HepG2 (cell line): ENCODE data around the gene KCNB1. TPM values are rescaled to one million over a fixed set of nuclear protein-coding genes. Genes with fewer than 3 reads are reported as not detected.

Experiments used
- ATAC-seq: fragments of 200-7000 bp; cut with Tn5 transposase; 3 replicates; pipeline ENCODE4 v1.9.1; 2020; ENCODE audit warnings: mild to moderate bottlenecking, moderate library complexity
- BruUV-seq: library from RNA; stranded (reverse); fragments of 400-500 nt; replicated peaks from 2 replicates; lab custom pipeline; 2021; lab: Mats Ljungman, UMichigan
- CTCF ChIA-PET: fragments of 300-600 bp; formaldehyde crosslinking; extraction: SDS; loops from one replicate; lab custom pipeline; 2021; ENCODE audit warnings: low total read pairs, inconsistent platforms, low intra/inter-chr PET ratio; lab: Yijun Ruan, JAX
- POLR2A ChIA-PET: fragments of 350-600 bp; sonication (Branson Sonifier 250); formaldehyde crosslinking; loops from one replicate; lab custom pipeline; 2020; ENCODE audit warnings: antibody characterized with exemption, inconsistent platforms; lab: Yijun Ruan, JAX
- DNase-seq: peaks from one replicate; pipeline ENCODE4 v3.0.0-alpha.2; 2015; ENCODE audit warnings: low spot score
- FAIRE-seq: peaks from 3 replicates; lab custom pipeline; 2011; peaks lifted over from hg19 to GRCh38; lab: Jason Lieb, UNC
- H2AFZ ChIP-seq: one replicate; pipeline ENCODE4 v1.6.1; 2011; ENCODE audit warnings: low read length, inconsistent platforms
- H3K27ac ChIP-seq: fragments of 300-600 bp; 3 replicates; pipeline ENCODE4 v1.8.0; 2011; ENCODE audit warnings: mixed run types, mild to moderate bottlenecking, mixed read lengths, low read length, inconsistent platforms; ENCODE audit not compliant: insufficient read depth; ENCODE audit errors: extremely low read length
- H3K27me3 ChIP-seq, 2 experiments: fragments of 200-600 bp in 1 of 2; 2 replicates in 1 of 2; 3 replicates in 1 of 2; pipeline versions ENCODE4 v1.6.0 to v1.8.0; 2011; ENCODE audit warnings: low read length in 2 of 2, mild to moderate bottlenecking in 2 of 2, moderate library complexity in 2 of 2, inconsistent platforms in 1 of 2; ENCODE audit not compliant: insufficient read depth in 2 of 2, control insufficient read depth in 1 of 2
- H3K36me3 ChIP-seq, 2 experiments: fragments of 200-600 bp in 1 of 2; replicated peaks in 1 of 2; 2 replicates in 1 of 2; 3 replicates in 1 of 2; pipeline versions ENCODE4 v1.5.1 to v1.8.0; 2011; ENCODE audit warnings: low read length in 2 of 2, inconsistent platforms in 1 of 2; ENCODE audit not compliant: insufficient read depth in 2 of 2, control insufficient read depth in 1 of 2
- H3K4me1 ChIP-seq: 2 replicates; pipeline ENCODE4 v1.5.1; 2012; ENCODE audit warnings: low read length, inconsistent platforms; ENCODE audit not compliant: insufficient read depth
- H3K4me2 ChIP-seq: 2 replicates; pipeline ENCODE4 v1.6.0; 2011; ENCODE audit warnings: low read depth, low read length, inconsistent platforms
- H3K4me3 ChIP-seq, 3 experiments: fragments of 200-600 bp in 1 of 3; sonication (generic), shearing (Covaris generic) in 1 of 3; replicated peaks in 1 of 3; 2 replicates each; pipeline ENCODE4 v1.5.1; 2011 to 2016; ENCODE audit warnings: low read length in 3 of 3, inconsistent platforms in 2 of 3, low read depth in 2 of 3, mild to moderate bottlenecking in 2 of 3, control low read depth in 1 of 3, mixed read lengths in 1 of 3; ENCODE audit not compliant: insufficient read depth in 1 of 3
- H3K79me2 ChIP-seq: one replicate; pipeline ENCODE4 v1.6.1; 2011; ENCODE audit warnings: low read length, inconsistent platforms; ENCODE audit not compliant: insufficient read depth
- H3K9ac ChIP-seq: 2 replicates; pipeline ENCODE4 v1.6.0; 2011; ENCODE audit warnings: mild to moderate bottlenecking, low read depth, low read length, inconsistent platforms; ENCODE audit not compliant: insufficient read depth
- H3K9me3 ChIP-seq: 2 replicates; pipeline ENCODE4 v1.5.1; 2012; ENCODE audit warnings: mild to moderate bottlenecking, low read length
- H4K20me1 ChIP-seq: 2 replicates; pipeline ENCODE4 v1.6.0; 2011; ENCODE audit warnings: inconsistent platforms, mild to moderate bottlenecking, low read length, moderate library complexity; ENCODE audit not compliant: insufficient read depth
- CHD2 ChIP-seq: IDR thresholded peaks from 2 replicates; pipeline ENCODE4 v1.6.1; 2011; ENCODE audit warnings: low read depth, low read length, improper control_type of control experiment
- EED ChIP-seq: sonication (generic); formaldehyde crosslinking; IDR thresholded peaks from 2 replicates; pipeline ENCODE4 v1.5.0; 2020; ENCODE audit warnings: mild to moderate bottlenecking, missing genetic modification reagents
- HNRNPUL1 ChIP-seq: fragments of 200-400 bp; formaldehyde crosslinking; IDR thresholded peaks from 2 replicates; pipeline ENCODE4 v1.6.1; 2017; ENCODE audit warnings: low read depth, mild to moderate bottlenecking, low read length, moderate library complexity
- PHF21A ChIP-seq: sonication (generic); formaldehyde crosslinking; IDR thresholded peaks from 2 replicates; pipeline ENCODE4 v1.5.0; 2020; ENCODE audit warnings: mild to moderate bottlenecking, missing genetic modification reagents
- REL ChIP-seq: sonication (generic); formaldehyde crosslinking; conservative IDR thresholded peaks from 2 replicates; pipeline ENCODE4 v1.8.0; 2022; ENCODE audit warnings: mild to moderate bottlenecking, missing genetic modification reagents, moderate library complexity
- TCF12 ChIP-seq, 2 experiments: fragments of 450-650 bp in 1 of 2; sonication (generic) in 1 of 2; formaldehyde crosslinking in 1 of 2; IDR thresholded peaks; 2 replicates each; pipeline versions ENCODE4 v1.6.1 to v1.8.0; 2017 to 2022; ENCODE audit warnings: antibody characterized with exemption in 1 of 2, mild to moderate bottlenecking in 1 of 2, missing genetic modification reagents in 1 of 2, moderate library complexity in 1 of 2
- ZNF225 ChIP-seq: sonication (generic); formaldehyde crosslinking; IDR thresholded peaks from 2 replicates; pipeline ENCODE4 v1.4.0; 2020; ENCODE audit warnings: mild to moderate bottlenecking, missing genetic modification reagents
- ZNF317 ChIP-seq: sonication (generic); formaldehyde crosslinking; IDR thresholded peaks from 2 replicates; pipeline ENCODE4 v1.5.0; 2020; ENCODE audit warnings: mild to moderate bottlenecking, missing genetic modification reagents
- ZNF468 ChIP-seq: sonication (generic); formaldehyde crosslinking; IDR thresholded peaks from 2 replicates; pipeline ENCODE4 v1.8.0; 2022; ENCODE audit warnings: mild to moderate bottlenecking, moderate library complexity, missing genetic modification reagents
- ZNF607 ChIP-seq: sonication (generic); formaldehyde crosslinking; IDR thresholded peaks from 2 replicates; pipeline ENCODE4 v1.5.1; 2020; ENCODE audit warnings: missing genetic modification reagents, mild to moderate bottlenecking, borderline replicate concordance
- WGBS: methylation state at CpG from one replicate; pipeline ENCODE4 v1.1.6; 2017; ENCODE audit warnings: low lambda C conversion rate; 5-methylcytosine and 5-hydroxymethylcytosine counted together
- in situ Hi-C: cut with HindIII; loops from 2 replicates; pipeline ENCODE4 v1.10.0; 2017; ENCODE audit warnings: low pct_unique_long_range_greater_than_20kb; ENCODE audit not compliant: extremely low pct_ligation_motif_present
- intact Hi-C: fragments of 100-400 bp; cut with micrococcal nuclease; formaldehyde crosslinking; loops from one replicate; pipeline ENCODE4 v1.10.0; 2022; ENCODE audit not compliant: unreplicated experiment
- polyA plus RNA-seq, 8 experiments: library from polyadenylated mRNA; depleted of rRNA in 3 of 8; stranded (reverse) in 7 of 8; unstranded in 1 of 8; fragments of >200 nt; fragmentation: Illumina TruSeq in 4 of 8; extraction: Trizol in 4 of 8; gene quantifications; 2 replicates each; pipeline versions ENCODE4 v1.2.1 to v1.2.3, GENCODE V29; 2011 to 2016; ENCODE audit warnings: low read depth in 4 of 8, missing spikeins in 1 of 8, mixed read lengths in 1 of 8; ENCODE audit not compliant: insufficient read depth in 1 of 8
- total RNA-seq, 5 experiments: library from RNA; depleted of rRNA; stranded (reverse); fragments of >200 nt; fragmentation: Illumina TruSeq; extraction: Trizol; gene quantifications; 2 replicates each; pipeline ENCODE4 v1.2.3, GENCODE V29; 2016; ENCODE audit warnings: low read depth in 1 of 5
- TF ChIP-seq, protein P1 (sequence below): sonication (generic); formaldehyde crosslinking; conservative IDR thresholded peaks from 2 replicates; pipeline ENCODE4 v1.8.1; 2023; ENCODE audit warnings: missing genetic modification reagents
- TF ChIP-seq, protein P2 (sequence below): sonication (generic); formaldehyde crosslinking; IDR thresholded peaks from 2 replicates; pipeline ENCODE4 v1.4.0; 2020; ENCODE audit warnings: mild to moderate bottlenecking, low read depth, missing genetic modification reagents
- TF ChIP-seq, protein P3 (sequence below): sonication (generic); formaldehyde crosslinking; IDR thresholded peaks from 2 replicates; pipeline ENCODE4 v1.4.0; 2020; ENCODE audit warnings: mild to moderate bottlenecking, missing genetic modification reagents

KCNB1 gene
- total and polyA plus RNA-seq, 2 of the 13 experiments (the other 11 are each of a cell fraction or from before 2014, with no cell fraction given), result 0.02 TPM; not detected in 1

DNA sequence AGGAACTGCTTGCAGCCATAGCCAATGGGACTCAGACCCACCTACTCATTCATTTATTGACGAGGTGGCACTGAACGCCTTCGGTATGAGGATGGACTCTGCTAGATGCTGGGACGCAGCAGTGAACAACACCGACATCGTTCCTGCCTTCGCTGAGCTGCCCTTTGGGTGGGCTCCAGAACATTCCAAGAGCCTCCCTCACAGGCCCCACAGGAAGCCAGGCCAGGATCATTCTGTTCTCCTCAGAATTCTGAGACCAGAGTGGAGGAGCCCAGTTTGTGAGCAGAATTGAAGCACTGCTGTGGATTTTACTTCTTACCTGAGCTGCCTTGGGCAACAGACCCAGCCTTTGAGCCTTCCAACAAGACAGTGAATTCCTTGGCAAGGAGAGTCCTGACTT lies 82.1 kb downstream of the KCNB1 start:
- ChIA-PET CTCF (no interaction called here), POLR2A (no interaction called here)
- Histone ChIP-seq H3K79me2 (no peaks in the 10 kb centered on the region), H3K9ac (no peak overlapping the region), H3K4me1 (no peaks in the 10 kb centered on the region), H2AFZ (no peak overlapping the region), H3K27me3 (peaks cover 1 to 11% of the 10 kb centered on the region in 2 experiments; a peak in 3 of 5 replicates), H3K4me2 (no peak overlapping the region), H3K36me3 (no peaks in the 10 kb centered on the region), H3K9me3 (no peaks in the 10 kb centered on the region), H3K4me3 (no peak overlapping the region), H4K20me1 (no peaks in the 10 kb centered on the region), H3K27ac (no peak overlapping the region)
- TF ChIP-seq REL (CRISPR knock-in tag) (no peak), ZNF607 (CRISPR knock-in tag) (no peak), HNRNPUL1 (no peak), EED (CRISPR knock-in tag) (no peak), ZNF225 (CRISPR knock-in tag) (no peak), TCF12 (IDR thresholded peaks at IDR 0.05) (no peak), TCF12 (CRISPR knock-in tag; IDR thresholded peaks at IDR 0.05) (no peak), ZNF317 (CRISPR knock-in tag) (no peak), ZNF468 (no peak), CHD2 (no peak), PHF21A (no peak)
- TF ChIP-seq, protein P1, sequence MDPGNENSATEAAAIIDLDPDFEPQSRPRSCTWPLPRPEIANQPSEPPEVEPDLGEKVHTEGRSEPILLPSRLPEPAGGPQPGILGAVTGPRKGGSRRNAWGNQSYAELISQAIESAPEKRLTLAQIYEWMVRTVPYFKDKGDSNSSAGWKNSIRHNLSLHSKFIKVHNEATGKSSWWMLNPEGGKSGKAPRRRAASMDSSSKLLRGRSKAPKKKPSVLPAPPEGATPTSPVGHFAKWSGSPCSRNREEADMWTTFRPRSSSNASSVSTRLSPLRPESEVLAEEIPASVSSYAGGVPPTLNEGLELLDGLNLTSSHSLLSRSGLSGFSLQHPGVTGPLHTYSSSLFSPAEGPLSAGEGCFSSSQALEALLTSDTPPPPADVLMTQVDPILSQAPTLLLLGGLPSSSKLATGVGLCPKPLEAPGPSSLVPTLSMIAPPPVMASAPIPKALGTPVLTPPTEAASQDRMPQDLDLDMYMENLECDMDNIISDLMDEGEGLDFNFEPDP, result no peak
- TF ChIP-seq, protein P2, sequence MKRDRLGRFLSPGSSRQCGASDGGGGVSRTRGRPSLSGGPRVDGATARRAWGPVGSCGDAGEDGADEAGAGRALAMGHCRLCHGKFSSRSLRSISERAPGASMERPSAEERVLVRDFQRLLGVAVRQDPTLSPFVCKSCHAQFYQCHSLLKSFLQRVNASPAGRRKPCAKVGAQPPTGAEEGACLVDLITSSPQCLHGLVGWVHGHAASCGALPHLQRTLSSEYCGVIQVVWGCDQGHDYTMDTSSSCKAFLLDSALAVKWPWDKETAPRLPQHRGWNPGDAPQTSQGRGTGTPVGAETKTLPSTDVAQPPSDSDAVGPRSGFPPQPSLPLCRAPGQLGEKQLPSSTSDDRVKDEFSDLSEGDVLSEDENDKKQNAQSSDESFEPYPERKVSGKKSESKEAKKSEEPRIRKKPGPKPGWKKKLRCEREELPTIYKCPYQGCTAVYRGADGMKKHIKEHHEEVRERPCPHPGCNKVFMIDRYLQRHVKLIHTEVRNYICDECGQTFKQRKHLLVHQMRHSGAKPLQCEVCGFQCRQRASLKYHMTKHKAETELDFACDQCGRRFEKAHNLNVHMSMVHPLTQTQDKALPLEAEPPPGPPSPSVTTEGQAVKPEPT (CRISPR knock-in tag), result no peak
- TF ChIP-seq, protein P3, sequence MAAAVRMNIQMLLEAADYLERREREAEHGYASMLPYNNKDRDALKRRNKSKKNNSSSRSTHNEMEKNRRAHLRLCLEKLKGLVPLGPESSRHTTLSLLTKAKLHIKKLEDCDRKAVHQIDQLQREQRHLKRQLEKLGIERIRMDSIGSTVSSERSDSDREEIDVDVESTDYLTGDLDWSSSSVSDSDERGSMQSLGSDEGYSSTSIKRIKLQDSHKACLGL (CRISPR knock-in tag), result no peak
- ATAC-seq (no peak), FAIRE-seq (no peak), DNase-seq (no peak)
- 77% methylated on average over 7 of the region's 7 CpGs for WGBS
- intact Hi-C loops, result no loop called here
- in situ Hi-C loops, result no loop called here
- BruUV-seq, result no TSS peak
